Jurkat, Clone E6-1 (cell line): Measurements from ENCODE around the gene GRAMD4.

Experiments
- DNase-seq: peaks from one replicate; pipeline ENCODE4 v3.0.0-alpha.2; 2011; ENCODE audit warnings: low read depth, low spot score
- H3K4me3 ChIP-seq: 2 replicates; pipeline ENCODE4 v1.5.1; 2011; ENCODE audit warnings: mild to moderate bottlenecking, low read length, control low read depth, moderate library complexity

The GRAMD4 gene

DNA sequence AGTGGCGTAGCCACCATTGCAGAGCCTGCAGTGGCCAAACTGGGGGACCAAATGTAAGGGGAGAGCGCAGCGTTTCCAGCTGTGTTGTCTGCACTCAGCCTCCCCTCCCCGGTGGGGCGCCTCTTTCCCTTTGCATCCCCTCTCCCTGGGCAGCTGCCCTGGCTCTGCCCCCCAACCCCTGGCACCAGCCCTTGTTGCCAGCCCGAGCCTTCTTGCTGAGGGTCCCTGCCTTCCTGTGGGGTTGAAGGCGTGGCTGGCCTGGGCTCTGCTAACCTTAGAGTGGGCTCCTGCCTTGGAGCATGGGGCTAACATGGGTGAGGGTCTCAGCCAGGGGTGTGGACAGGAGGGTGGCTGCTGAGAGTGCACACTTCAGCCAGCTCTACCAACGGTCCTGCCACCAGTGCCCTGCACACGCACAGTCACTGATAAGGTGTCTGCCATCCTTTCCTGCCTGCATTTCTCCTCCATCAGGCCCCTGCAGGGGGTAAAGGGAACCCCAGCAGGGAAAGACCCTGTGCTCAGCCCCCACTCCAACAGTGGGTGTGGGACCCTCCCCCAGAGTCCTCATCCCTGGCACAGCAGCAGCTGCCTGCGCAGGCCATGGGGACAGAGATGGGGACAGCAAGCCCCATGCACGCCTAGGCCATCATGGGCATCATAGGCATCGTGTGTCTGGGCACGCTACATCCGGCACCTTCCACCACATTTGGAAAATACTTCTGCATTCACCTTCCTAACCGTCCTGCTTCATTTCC, 74.4 kb downstream of the GRAMD4 start:
- no peak for DNase-seq

DNA sequence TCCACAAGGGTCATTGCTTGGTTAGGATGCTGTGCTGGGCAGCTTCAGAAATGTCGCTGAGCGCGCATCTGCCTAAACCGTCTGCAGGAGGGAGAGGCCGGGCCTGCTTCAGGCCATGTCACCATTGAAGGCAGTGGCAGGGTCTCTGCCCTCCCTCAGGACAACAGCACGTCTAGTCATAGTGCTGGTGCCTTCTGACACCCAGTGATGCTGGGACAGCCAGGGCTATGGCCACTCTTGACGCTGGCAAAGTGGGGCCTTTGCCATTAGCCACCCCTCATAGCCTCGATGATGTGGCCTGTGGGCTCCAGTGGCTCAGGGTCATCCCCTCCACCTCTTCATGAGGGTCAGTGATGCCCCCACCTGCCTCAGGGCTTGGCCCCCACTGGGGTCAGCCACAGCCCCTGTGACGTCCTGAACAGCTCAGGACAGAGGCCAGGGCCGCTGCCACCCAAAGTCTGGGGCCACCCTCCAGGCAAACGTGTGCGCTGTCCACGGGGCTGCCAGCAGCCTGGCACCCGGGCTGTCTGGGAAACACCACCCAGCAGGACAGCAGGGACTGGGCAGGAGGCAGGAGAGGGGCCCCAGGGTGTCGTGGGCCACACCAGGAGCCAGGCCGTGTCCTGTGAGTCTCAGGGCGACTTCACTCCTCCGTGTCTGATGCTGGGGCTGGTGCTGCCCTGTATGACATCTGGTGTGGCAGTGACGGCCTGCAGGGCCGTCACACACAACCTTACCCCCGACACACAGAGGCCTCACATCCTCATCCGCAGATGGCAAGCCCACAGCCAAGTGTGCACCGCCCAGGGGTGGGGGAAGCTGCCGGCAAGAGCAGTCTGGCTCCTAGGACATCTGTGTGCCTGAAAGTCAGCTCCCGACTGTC, 75.4 kb downstream of the GRAMD4 start:
- DNase-seq, result no peak
- no peak overlapping the region for H3K4me3 ChIP-seq

More for the DNA sequence above, 74.4 kb downstream of the GRAMD4 start:
- no peak overlapping the region for H3K4me3 ChIP-seq

DNA sequence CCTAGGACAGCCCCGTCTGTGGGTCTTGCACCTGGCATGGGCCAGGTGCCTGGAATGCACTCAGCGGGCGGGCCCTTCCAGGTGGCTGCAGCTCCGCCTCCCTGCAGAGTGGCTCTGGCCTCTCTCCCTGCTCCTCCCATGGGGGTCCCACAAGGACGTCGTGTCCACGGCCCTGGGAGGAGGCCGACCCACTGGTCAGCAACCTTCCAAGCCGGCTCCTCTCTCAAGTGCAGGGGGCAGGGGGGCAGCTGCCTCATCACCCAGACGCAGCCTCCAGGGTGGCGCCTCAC, 76.0 kb downstream of the GRAMD4 start:
- no peak overlapping the region for H3K4me3 ChIP-seq
- DNase-seq, result no peak

DNA sequence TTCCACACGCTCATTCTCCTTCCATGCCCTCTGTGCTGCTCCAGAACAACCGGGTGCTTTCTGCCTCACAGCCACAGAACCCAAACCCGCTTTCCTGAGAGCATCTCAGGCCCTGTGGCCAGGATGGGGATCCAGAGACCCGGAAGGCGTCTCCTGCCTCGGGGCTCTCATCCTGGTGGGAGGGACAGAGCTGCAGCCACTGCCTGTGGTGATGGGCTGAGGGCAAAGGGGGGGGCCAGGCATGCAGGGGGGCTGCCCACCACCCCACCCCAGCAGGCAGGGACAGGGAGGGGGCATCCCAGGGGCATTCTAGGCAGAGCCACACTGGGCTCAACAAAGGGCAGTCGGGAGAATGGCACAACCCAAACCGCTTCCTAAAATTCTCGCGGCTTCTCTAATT, 76.4 kb downstream of the GRAMD4 start:
- no peak for DNase-seq
- no peak overlapping the region for H3K4me3 ChIP-seq

DNA sequence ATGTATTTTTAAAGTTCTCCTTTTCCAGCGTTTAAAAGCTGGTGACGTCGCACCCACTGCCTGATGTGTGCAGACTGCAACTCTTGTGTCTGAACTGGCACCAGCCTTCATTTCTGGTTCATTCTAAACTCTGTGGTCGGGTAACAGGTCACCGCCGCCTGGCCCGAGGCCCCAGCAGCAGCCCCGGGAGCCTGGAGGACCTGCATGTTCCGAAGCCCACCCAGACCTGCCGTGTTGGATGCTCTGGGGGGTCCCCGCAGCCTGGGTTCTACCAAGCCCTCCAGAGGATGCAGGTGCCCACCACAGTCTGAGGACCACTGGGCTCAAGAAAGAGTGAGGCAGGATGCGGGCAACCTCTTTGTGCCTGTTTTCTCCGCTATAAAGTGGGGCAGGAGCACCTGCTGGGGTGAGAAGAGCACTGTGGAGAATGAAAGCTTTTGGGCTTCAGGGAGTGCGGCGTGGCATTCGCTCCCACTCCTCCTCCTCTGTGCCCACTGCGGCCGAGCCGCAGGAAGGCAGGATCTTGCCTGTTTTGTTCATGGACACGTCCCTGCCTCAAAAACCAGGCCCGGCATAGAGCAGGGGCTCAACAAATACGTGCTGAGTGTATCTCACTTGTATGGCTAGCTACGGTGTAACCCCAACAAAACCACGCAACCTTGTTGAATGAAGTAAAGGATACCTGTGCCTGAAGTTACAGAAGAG, 77.8 kb downstream of the GRAMD4 start:
- DNase-seq, result no peak
- H3K4me3 ChIP-seq, result no peak overlapping the region

DNA sequence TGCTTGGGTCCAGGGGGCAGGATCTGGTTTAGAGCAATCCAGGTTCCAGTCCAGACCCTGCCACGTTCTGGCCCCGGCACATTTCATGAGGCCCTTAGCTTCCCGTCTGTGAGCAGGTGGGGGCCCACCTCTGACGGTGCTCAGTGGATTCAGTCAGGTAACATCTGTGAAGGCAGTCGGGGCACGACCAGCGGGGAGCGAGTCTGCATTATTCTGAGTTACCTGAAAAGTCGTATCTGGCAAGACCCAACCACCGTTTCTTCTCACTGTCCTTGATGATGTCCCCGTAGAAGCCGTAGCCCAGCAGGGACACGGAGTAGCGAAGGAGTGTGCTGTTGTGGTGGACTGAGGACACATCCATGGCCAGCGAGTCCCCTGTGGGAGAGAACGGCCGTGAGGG, 78.9 kb downstream of the GRAMD4 start:
- H3K4me3 ChIP-seq, result no peak overlapping the region
- DNase-seq, result no peak

DNA sequence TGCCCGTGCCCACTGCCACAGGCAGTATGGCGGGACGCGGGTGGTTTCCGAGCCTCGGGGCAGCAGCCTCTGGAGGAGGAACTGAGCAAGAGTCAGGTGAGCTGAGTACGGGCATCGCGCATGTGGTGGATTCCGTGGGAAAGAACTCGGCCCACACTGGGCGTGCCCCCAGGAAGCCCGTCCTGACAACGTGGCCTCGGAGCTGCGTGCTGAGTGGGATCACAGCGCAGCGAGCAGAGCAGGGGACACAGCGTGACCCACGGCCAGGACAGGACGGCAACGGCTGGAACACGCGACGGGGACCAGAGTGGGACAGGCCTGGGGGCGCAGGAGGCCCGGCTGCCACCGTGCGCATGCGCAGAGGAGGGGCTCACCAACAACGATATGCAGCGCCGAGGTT, 81.1 kb downstream of the GRAMD4 start:
- no peak overlapping the region for H3K4me3 ChIP-seq
- no peak for DNase-seq

DNA sequence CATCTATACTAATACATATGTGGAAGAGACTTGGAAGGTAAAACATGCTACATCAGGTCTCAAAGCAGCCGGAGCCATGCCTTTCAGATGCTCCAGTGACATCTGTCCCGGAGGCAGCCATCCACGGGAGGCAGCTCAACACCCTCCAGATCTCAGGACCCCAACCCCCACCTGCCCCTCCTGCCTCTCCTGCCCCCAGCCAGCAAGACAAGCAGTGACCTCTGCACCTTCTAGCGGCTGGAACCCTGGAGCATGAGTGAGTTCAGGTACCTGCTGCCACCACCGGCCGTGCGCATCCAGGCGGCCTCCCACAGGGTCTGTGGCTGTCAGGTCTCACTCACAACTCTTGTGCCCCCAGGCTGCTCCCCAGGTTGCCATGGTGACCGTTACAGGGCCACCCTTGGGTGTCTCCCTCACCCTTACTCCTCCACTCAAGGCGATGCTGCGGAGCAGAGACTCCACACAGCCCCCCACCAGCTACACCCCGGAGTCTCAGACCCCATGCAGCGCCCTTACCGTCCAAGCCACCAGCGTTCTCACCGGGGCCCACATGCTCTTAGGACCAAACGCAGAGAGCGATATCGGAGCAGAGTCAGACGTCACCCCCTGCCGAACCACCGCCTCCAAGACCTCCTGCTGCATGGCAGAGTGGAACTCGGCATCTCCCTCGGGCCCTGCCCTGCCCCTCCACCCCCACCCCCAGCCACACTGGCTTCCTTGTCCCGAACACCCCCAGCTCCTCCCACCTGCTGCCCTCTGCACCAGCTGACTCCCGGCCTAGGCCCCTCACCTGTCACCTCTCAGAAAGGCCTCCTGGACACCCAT, 83.2 kb downstream of the GRAMD4 start:
- no peak for DNase-seq
- H3K4me3 ChIP-seq, result no peak overlapping the region

DNA sequence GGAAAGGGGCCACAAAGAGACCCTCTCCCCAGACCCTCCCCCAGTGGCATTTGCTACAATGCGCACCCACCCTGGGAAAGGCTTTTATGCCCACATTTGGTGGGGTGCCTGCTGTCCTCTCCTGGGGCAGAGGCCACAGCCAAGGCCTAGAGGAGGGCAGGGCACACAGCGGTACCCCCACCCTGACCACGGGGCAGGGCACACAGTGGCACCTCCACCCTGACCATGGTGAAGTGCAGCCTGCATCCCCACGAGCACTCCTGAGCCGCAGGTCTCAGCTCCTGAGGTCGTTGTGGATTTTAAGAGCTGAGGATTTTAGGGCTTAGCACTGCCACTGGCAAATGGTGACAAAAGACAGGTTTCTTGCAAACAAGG, 83.8 kb downstream of the GRAMD4 start:
- no peak overlapping the region for H3K4me3 ChIP-seq

DNA sequence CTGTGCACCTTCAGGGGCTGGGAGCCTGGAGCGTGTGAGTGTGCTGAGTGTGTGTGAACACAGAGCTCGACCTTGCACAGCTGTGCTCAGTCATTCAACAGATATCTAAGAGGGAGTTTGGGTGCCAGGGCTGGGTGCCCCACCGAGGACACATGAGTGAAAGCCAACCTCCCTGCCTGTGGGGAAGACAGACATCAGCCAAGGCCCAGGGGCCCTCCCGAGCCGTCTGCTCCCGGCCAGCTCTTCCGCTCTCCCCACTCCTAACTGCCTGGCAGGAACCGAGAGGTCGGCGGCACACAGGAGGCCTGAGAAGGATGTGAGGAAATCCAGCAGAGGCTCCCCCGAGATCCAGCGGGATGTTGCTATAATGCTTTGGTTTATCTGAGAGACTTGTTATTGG, 85.9 kb downstream of the GRAMD4 start:
- H3K4me3 ChIP-seq, result no peak overlapping the region
- no peak for DNase-seq

More for the DNA sequence above, 83.8 kb downstream of the GRAMD4 start:
- DNase-seq, result no peak

DNA sequence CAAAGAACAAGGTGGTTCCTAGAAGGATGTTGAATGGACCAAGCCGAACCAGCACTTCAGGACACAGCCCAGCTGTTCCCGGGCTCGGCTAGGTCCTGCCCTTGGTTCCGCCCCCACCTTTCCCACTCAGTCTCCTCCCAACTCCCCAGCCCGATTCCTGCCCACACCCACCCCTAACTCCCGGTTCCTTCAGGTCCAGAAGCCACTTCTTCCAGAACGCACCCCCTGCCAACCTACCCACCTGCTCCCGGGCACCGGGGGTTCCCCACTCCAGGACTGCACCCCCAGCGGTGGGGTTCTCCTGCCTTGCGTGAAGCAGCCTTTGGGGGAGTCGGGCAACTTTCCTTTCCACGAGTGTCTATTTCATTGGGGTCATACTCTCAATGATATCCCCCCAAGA, 87.1 kb downstream of the GRAMD4 start:
- no peak for DNase-seq
- no peak overlapping the region for H3K4me3 ChIP-seq

DNA sequence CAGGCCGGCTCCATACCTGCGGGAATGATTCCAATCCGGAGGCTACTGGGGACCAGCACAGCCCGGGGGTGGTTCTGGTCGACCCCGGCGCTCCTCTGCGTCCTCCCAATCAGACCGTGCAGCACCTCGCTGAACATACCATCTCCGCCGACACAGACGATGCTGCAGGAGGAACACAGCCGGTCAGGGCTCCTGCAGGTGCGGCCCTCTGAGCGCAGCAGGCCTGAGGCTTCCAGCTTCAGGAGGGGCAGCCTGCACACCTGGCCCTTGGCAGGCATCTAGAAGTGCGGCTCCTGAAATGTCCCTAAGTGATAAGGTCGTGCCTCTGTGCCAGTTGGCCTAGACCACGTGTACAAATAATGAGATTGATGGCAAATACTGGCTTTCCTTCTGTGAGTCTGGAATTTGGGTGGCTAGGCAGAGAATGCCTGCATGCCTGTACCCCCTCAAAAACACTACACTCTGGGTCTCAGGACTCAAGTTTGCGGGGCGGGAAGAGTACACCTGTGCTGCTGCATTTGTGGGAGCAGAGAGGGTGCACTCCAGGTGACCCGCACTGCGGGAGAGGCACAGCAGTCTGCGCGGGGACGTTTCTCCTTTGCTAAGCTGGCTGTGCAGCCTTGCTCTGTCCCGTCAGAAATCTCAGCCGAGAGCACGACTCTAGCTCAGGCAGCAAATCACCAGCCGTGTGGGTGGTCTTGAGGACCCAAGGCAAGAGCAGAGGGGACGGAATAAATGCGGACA, 87.8 kb downstream of the GRAMD4 start:
- H3K4me3 ChIP-seq, result no peak overlapping the region
- DNase-seq, result no peak

DNA sequence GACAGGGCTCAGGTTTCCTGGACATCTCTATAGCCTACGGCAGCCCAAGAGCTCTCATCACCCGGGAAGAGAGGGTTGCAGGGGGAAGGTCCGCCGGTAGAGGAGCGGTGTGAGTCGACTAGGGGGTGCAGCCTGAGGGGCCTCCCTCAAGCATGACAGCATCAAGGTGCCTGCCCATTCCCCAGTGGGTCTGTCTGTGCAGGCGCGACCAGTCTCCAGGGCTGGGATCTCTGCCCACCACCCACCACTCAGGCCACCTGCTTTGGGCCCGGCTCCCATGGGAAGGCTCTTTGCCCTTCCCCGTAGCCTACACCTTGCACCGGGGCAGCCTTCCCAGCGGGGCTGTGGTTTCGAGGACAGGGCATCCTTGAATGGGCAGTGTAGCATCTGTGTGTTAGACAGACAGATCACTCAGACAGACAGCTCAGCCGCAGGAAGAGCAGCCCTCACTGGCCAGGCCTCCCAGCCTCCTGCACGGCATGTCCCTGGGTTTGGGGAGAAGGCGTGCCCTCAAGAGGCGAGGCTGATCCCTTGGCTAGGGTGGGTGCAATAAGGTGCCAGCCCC, 88.7 kb downstream of the GRAMD4 start:
- no peak for DNase-seq
- H3K4me3 ChIP-seq, result no peak overlapping the region

DNA sequence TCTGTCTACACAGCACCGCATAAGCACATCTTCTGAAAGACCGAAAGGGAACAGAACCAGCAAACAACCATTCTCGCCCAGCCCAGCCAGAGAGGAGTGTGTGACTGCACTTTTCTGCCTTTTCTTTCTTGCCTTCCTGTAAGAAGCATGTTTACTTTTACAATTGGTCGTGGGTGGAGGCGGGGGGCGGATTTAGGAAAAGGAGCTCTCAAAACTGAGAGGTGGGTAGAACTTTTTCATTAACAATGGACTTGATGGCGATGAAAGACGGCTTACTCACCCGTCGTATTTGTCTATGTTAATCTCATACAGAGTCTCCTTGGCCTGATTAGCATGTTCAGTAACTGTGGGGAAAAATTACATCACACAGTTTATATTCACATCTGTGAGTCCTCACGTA, 90.6 kb downstream of the GRAMD4 start:
- no peak for DNase-seq
- H3K4me3 ChIP-seq, result no peak overlapping the region

DNA sequence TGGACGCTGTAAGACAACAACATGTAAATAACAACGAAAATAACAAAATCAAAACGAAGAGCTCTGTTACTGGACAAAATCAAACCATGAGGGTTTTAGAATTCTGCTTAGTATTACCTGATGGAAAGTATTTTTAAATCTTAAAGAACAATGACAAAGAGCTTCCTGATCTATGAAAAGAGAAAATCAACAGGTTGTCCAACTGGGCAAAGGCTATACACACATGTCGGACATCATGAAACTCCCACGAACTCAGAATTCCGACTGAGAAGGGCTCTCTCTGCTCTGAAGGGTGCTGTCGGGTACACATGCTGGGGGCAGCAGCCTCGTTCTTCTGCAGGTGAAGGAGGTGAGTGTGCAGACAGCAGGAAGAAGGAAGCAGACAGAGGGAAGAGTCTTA, 92.1 kb downstream of the GRAMD4 start:
- H3K4me3 ChIP-seq, result no peak overlapping the region
- DNase-seq, result no peak

DNA sequence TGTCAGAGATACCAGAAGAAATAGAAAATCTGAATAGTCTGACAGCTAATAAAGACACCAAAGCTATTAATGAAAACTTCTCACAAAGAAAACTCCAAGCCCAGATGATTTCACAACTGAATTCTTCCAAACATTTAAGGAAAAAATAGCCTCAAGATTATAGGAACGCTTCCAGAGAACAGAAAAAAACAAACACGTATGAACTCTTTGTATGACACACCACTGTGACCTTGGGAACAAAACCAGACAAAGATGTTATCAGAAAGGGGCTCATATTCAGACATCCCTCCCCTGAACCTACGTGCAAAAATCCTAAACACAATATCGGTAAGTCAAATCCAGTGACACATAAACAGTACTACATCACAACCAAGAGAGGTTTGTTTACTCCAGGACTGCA, 94.4 kb downstream of the GRAMD4 start:
- H3K4me3 ChIP-seq, result no peak overlapping the region
- DNase-seq, result no peak

DNA sequence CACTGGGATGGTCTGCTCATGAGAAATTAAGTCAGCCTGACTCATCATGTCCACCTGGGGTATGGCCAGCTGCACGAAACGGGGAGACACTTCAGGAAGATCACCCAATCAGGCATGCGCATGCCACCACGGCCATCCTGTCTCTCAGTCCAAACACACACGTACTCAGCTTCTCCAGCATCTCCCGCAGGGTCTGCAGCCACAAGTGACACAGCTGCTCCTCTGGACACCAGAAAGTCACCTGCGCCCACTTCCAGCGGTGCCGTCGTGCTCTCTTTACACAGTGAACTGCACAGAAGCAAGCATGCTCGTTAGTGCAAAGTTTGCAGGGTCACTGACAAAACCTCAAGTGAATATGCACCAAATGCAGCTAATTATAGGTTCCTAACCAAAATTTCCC, 99.7 kb downstream of the GRAMD4 start:
- DNase-seq, result no peak
- no peak overlapping the region for H3K4me3 ChIP-seq

DNA sequence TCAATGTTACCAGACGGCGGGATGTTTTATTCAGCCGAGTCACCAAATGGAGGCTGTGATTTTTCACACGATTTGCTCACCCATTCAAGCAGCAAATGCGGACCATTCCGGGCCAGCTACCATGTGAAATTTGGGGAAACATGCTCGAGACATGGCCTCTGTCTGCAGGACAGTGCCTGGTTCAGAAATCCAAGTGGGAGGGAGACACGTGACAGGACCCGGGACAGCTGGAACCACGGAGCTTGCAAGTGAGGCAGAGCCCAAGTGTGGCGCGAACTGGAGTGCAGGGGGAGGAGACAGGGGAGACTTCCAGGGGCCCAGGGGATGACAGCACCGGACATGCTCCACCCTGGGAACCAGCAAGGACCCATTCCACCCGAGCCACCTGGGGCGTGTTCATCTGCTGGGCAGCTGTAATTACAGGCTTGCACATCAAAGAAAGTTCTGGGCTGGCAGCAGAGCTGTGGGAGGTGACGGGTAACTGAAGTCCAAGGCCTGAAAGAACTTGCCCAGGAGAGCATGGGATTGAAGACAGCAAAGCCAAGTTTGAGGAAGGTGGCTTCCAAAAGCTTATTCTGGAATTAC, 101.4 kb downstream of the GRAMD4 start:
- H3K4me3 ChIP-seq, result no peak overlapping the region
- DNase-seq, result no peak
